Chondrocyte (in vitro differentiated cells): ENCODE results near the gene ASCC3. TPM values are rescaled to one million over a fixed set of nuclear protein-coding genes. Genes with fewer than 3 reads are reported as not detected.
A peak's percentile ranks its signal among the peaks of the same experiment; 100 is the strongest.

Experiments
- DNase-seq: peaks from one replicate; pipeline ENCODE4 v3.0.0; 2021; ENCODE audit warnings: mixed read lengths, low spot score
- H3K27ac Mint-ChIP-seq: one replicate; pipeline ENCODE4 v1.8.0; 2021; ENCODE audit warnings: mild to moderate bottlenecking, moderate library complexity, mixed read lengths; ENCODE audit not compliant: unreplicated experiment
- H3K27me3 Mint-ChIP-seq: 2 replicates; pipeline ENCODE4 v1.8.0; 2021; ENCODE audit warnings: low read depth, mixed read lengths
- H3K36me3 Mint-ChIP-seq: 2 replicates; pipeline ENCODE4 v1.8.0; 2021; ENCODE audit warnings: low read depth, mixed read lengths
- H3K4me1 Mint-ChIP-seq: 2 replicates; pipeline ENCODE4 v1.8.0; 2021; ENCODE audit warnings: low read depth, mild to moderate bottlenecking, mixed read lengths
- H3K4me3 Mint-ChIP-seq: one replicate; pipeline ENCODE4 v1.8.0; 2021; ENCODE audit warnings: mild to moderate bottlenecking, moderate library complexity, mixed read lengths; ENCODE audit not compliant: unreplicated experiment
- H3K9me3 Mint-ChIP-seq: 2 replicates; pipeline ENCODE4 v1.8.0; 2021; ENCODE audit warnings: low read depth, mixed read lengths
- total RNA-seq: library from RNA; stranded (reverse); gene quantifications from 3 replicates; pipeline ENCODE4 v1.2.1, GENCODE V29; 2021
- TF ChIP-seq, protein P1 (sequence below): fragments of 200-600 bp; sonication (generic); IDR thresholded peaks from 2 replicates; pipeline ENCODE4 v1.5.0; 2021; ENCODE audit warnings: antibody characterized with exemption, mild to moderate bottlenecking, moderate library complexity

ASCC3 gene
- total RNA-seq, 1 donor from 2014 or later, result 54.3 TPM

DNA sequence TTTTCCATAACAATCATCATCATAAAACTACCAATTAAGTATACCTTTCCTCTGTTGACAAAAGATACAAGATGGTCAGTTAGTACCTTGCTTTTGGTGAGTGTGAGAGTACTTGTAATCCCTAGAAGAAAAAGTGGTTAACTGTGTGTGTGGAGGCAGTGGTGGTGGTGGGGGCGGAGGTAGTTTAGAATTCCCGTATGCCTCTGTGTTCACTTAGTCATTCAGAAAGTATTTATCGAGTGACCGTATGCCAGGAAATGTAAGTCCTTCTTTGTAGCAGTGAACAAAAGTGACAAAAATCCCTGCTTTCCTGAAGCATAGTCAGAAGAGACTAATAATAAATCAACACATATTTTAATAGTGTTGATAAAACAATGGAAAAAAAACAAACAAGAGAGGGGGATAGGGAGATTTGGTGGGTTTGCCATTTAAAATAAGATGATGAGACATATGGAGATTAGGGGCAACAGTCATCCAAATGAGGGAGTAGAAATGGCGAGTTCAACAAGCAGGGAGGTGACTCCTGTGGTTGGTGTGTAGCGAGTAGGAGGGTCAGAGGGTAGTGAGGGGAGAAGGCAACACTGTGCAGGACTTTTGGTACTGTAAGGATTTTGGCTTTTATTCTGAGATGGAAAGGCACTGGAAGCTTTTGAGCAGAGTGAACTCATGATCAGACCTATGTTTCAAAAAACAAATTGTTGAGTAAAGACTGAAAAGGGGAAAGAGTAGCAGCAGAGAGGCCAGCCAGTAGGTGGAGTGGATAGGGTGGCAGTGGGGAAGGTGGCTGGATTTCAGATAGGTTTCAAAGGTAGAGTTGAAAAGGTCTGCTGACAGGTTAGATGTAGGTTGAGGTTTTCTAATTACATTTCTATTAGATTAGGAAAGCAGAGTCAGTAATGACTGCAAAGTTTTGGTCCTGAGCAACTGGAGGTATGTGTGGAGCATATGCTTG lies 376.1 kb downstream of the ASCC3 start:
- TF ChIP-seq, protein P1, sequence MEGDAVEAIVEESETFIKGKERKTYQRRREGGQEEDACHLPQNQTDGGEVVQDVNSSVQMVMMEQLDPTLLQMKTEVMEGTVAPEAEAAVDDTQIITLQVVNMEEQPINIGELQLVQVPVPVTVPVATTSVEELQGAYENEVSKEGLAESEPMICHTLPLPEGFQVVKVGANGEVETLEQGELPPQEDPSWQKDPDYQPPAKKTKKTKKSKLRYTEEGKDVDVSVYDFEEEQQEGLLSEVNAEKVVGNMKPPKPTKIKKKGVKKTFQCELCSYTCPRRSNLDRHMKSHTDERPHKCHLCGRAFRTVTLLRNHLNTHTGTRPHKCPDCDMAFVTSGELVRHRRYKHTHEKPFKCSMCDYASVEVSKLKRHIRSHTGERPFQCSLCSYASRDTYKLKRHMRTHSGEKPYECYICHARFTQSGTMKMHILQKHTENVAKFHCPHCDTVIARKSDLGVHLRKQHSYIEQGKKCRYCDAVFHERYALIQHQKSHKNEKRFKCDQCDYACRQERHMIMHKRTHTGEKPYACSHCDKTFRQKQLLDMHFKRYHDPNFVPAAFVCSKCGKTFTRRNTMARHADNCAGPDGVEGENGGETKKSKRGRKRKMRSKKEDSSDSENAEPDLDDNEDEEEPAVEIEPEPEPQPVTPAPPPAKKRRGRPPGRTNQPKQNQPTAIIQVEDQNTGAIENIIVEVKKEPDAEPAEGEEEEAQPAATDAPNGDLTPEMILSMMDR, result peak; percentile 12
- H3K4me1 Mint-ChIP-seq, result peaks cover 6% of the 10 kb centered on the region
- H3K9me3 Mint-ChIP-seq, result peaks cover 2% of the 10 kb centered on the region
- H3K27me3 Mint-ChIP-seq, result no peaks in the 10 kb centered on the region
- H3K27ac Mint-ChIP-seq, result no peak overlapping the region
- H3K4me3 Mint-ChIP-seq, result no peak overlapping the region
- H3K36me3 Mint-ChIP-seq, result peaks cover 10% of the 10 kb centered on the region
- DNase-seq, result no peak

DNA sequence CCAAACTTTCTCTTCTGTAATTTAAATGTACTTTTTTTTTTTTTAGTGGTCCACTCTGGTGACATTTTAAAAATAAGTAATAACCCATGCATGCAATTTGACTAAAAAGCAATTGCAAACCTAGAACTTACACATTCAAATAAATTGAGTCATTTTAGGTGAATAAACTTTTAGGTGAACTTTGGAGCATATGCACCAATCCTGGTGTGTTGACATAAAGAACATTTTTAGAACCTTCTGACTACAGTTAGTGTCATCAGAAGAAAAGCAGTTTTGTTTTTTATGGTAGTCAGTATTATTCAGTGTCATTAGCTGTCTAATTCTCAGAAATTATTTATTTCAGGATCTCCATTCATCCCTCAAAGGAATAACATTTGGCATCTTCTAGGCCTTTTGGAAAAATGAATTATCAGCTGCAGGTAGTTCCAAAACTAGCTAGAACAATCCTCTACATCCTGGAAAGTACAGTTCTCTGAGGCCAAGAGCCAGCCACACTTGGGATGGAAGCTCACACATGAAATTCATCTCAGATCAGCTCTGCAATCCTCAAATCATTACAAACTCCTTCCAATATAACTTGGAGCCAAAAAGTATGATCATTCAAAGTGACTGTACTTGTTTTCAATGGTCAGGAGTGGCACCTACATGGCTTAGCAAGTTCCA lies 378.0 kb downstream of the ASCC3 start:
- Mint-ChIP-seq H3K36me3 (peaks cover 9% of the 10 kb centered on the region), H3K9me3 (peaks cover 16% of the 10 kb centered on the region), H3K27me3 (no peaks in the 10 kb centered on the region), H3K4me3 (no peak overlapping the region), H3K4me1 (peaks cover 6% of the 10 kb centered on the region), H3K27ac (no peak overlapping the region)
- no peak for DNase-seq
- TF ChIP-seq, protein P1, result no peak

DNA sequence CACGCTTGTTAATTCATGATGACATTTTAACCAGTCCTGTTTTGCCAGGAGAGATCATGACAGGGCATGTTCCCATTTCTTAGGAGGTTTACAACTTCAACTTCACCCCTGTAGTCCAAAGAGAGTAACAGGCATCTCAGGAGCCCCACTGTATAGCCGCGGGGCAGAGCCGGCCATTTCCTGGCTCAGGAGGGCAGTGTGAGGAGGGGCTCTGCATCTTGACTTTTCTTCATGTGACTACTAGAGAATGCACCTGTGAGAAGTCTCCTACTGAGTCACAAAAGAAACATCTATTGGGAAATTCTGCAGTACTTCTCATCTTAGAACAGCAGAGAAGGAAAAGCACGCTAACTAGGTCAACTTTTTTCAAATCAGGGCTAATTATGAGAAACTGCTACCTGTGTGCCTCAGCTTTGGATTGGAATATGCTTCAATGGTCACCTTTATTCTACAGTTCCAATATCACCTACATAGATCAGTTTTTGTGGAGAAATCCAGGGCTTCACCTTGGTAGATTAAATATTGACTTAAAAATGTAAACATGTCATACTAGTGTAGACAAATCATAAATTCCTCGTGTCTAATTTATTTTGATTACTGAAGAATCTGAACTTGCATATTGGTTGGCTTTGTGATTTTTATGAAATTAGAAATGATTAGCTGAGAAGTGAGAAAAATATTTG lies 387.8 kb downstream of the ASCC3 start:
- no peak for DNase-seq
- Mint-ChIP-seq H3K27ac (no peak overlapping the region), H3K4me3 (no peak overlapping the region), H3K4me1 (peaks cover 17% of the 10 kb centered on the region), H3K27me3 (no peaks in the 10 kb centered on the region), H3K36me3 (peaks cover 8% of the 10 kb centered on the region), H3K9me3 (peaks cover 17% of the 10 kb centered on the region)
- TF ChIP-seq, protein P1, result no peak

DNA sequence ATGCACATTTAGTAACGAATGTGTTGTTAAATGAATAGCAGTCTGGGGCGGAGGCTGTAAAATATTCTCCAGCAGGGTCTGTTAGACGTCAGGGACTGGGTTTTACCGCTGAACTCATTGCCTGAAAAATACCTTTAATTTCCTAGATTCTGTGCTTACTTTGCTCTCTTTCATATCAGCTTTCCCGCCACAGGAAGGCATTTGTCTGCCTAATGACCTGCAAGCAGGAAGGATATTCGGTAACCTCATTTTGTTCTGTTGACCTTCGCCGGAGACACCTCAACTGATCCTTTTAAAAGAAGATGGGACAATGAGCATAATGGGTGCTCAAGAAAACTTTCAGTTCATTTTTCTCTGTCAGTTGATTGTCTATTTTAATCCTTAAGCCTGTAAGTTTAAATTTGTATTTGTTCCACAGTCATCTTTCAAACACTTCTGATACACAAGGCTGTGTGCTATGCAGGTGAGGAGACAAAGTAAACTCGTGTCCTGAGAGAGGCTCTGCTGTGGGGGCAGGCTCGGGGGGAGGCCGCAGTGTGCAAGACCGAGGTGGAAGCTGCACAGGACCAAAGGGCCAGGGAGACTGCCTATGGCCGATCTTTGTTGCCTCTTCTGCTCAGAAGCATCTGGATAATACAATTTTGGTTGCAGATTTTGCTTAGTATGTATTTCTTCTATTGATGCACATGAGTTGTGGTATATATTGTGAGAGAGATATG lies 389.0 kb downstream of the ASCC3 start:
- Mint-ChIP-seq H3K9me3 (peaks cover 12% of the 10 kb centered on the region), H3K27ac (no peak overlapping the region), H3K4me3 (no peak overlapping the region)

More for the DNA sequence above, 389.0 kb downstream of the ASCC3 start:
- TF ChIP-seq, protein P1, result no peak
- H3K27me3 Mint-ChIP-seq, result no peaks in the 10 kb centered on the region
- peaks cover 3% of the 10 kb centered on the region for H3K36me3 Mint-ChIP-seq
- peaks cover 21% of the 10 kb centered on the region for H3K4me1 Mint-ChIP-seq
- no peak for DNase-seq
